ENCODE results near the gene PITRM1. TPM values are rescaled to one million over a fixed set of nuclear protein-coding genes. Genes with fewer than 3 reads are reported as not detected.

Gene PITRM1
- total RNA-seq, 1 donor from 2014 or later, result 80.4 TPM

DNA sequence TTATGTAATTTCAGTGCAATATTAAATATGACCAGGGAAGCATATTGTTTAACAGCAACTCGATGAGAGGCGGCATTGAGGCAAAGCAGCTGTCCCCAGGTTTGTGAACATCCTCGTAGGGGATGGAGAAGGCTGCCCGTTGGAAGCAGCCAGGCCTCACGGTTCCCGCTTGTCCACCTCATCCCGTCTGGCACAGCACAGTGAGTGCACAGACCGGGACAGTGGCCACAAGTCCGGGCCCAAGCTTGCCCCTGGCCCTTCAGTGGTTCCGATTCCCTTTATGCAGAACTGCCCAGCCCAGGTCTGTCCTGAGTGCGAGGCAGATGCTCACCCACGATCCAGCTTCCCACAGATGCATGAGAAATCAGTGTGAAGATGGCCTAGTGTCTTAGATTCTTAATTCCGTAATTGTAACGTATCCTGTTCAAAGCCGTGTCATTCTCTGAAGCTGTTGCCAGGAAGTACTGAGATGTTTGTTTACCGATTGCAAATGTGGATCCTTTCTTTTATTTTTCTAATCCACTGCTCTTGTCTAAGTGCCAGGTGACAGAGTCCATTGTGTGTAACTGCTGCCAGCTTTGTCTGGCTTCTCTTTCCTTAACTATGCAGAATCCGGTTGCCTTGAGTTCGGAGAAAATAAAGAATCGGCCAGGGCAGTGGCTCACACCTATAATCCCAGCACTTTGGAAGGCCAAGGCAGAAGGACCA lies 69.7 kb downstream of the PITRM1 start:
- Histone ChIP-seq H2AFZ (ENCODE audit: low read depth, low read length) (no peak overlapping the region), H3K4me3 (ENCODE audit: insufficient read depth, low read depth, low read length) (no peak overlapping the region), H3K36me3 (ENCODE audit: insufficient read depth, low read length) (peaks cover 46% of the 10 kb centered on the region), H3K79me2 (ENCODE audit: insufficient read depth, low read length) (peaks cover 69% of the 10 kb centered on the region), H3K4me2 (ENCODE audit: low read length) (peak overlapping the region; percentile 19), H3K9me3 (ENCODE audit: insufficient read depth, low read depth, low read length) (no peaks in the 10 kb centered on the region), H3K4me1 (ENCODE audit: insufficient read depth, low read length) (peaks cover 17% of the 10 kb centered on the region), H3K27ac (ENCODE audit: low read depth, low read length) (peak overlapping the region; percentile 67), H3K9ac (ENCODE audit: low read length) (peak overlapping the region; percentile 49), H4K20me1 (ENCODE audit: insufficient read depth, low read length) (no peaks in the 10 kb centered on the region), H3K27me3 (ENCODE audit: insufficient read depth, low read length) (no peaks in the 10 kb centered on the region)
- DNase-seq (ENCODE audit: low read depth), result peak; percentile 66
- Mint-ChIP-seq H3K27ac (ENCODE audit: unreplicated experiment) (no peak overlapping the region), H3K36me3 (ENCODE audit: low read depth, unreplicated experiment) (peaks cover 24% of the 10 kb centered on the region), H3K4me1 (ENCODE audit: low read depth, unreplicated experiment) (peaks cover 17% of the 10 kb centered on the region), H3K9me3 (ENCODE audit: unreplicated experiment) (no peaks in the 10 kb centered on the region), H3K27me3 (ENCODE audit: low read depth, unreplicated experiment) (no peaks in the 10 kb centered on the region), H3K4me3 (ENCODE audit: unreplicated experiment) (no peak overlapping the region)
- no peak for FAIRE-seq
- TF ChIP-seq, protein P1, sequence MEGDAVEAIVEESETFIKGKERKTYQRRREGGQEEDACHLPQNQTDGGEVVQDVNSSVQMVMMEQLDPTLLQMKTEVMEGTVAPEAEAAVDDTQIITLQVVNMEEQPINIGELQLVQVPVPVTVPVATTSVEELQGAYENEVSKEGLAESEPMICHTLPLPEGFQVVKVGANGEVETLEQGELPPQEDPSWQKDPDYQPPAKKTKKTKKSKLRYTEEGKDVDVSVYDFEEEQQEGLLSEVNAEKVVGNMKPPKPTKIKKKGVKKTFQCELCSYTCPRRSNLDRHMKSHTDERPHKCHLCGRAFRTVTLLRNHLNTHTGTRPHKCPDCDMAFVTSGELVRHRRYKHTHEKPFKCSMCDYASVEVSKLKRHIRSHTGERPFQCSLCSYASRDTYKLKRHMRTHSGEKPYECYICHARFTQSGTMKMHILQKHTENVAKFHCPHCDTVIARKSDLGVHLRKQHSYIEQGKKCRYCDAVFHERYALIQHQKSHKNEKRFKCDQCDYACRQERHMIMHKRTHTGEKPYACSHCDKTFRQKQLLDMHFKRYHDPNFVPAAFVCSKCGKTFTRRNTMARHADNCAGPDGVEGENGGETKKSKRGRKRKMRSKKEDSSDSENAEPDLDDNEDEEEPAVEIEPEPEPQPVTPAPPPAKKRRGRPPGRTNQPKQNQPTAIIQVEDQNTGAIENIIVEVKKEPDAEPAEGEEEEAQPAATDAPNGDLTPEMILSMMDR (IDR thresholded peaks at IDR 0.05; ENCODE audit: insufficient read depth, low read depth, low read length), result no peak
- no peak for TF ChIP-seq EZH2 (IDR thresholded peaks at IDR 0.05; ENCODE audit: insufficient read depth, low read length)

DNA sequence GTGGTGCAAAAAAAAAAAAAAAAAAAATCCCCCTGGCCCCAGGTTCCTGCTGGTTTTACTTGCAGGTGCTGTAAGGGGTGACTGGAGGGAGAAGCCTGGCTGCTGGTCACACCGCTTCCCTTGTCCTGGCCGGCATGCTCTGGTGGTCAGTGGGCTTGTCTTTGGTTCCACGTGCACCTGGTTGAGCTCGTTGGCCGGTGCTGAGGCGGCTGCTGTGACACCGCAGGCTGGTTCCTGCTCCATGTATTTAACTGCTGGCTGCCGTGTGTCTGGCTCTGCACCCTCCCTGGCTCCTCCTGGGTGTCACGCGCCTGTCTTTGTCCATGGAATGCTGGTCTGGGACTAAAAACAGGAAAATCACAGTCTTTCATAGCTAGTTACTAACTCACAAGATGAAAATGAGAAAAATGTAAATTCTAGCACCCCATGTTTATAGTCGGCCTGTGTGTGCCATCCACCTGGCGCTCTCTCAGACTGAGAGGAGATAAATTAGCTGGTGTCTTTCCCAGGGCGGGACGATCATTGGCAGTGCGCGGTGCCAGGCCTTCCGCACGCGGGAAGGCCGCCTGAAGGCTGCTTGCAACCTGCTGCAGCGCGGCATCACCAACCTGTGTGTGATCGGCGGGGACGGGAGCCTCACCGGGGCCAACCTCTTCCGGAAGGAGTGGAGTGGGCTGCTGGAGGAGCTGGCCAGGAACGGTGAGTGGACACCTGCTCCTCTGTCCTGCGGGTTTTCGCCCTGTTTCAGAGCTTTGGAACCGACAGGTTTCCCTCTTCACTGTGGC lies 71.5 kb downstream of the PITRM1 start:
- no peak overlapping the region for H3K27ac ChIP-seq (ENCODE audit: low read depth, low read length)

More for the DNA sequence above, 71.5 kb downstream of the PITRM1 start:
- DNase-seq (ENCODE audit: low read depth) (no peak), FAIRE-seq (no peak)
- no peaks in the 10 kb centered on the region for H3K27me3 ChIP-seq (ENCODE audit: insufficient read depth, low read length)
- peaks cover 46% of the 10 kb centered on the region for H3K36me3 ChIP-seq (ENCODE audit: insufficient read depth, low read length)
- no peaks in the 10 kb centered on the region for H3K9me3 ChIP-seq (ENCODE audit: insufficient read depth, low read depth, low read length)
- H2AFZ ChIP-seq (ENCODE audit: low read depth, low read length), result no peak overlapping the region
- H3K9ac ChIP-seq (ENCODE audit: low read length), result no peak overlapping the region
- no peaks in the 10 kb centered on the region for H4K20me1 ChIP-seq (ENCODE audit: insufficient read depth, low read length)
- H3K4me2 ChIP-seq (ENCODE audit: low read length), result no peak overlapping the region
- no peak overlapping the region for H3K4me3 Mint-ChIP-seq (ENCODE audit: unreplicated experiment)
- peaks cover 28% of the 10 kb centered on the region for H3K4me1 Mint-ChIP-seq (ENCODE audit: low read depth, unreplicated experiment)
- H3K79me2 ChIP-seq (ENCODE audit: insufficient read depth, low read length), result peaks cover 83% of the 10 kb centered on the region
- peak overlapping the region; percentile 30 for H3K27ac Mint-ChIP-seq (ENCODE audit: unreplicated experiment)
- no peak for TF ChIP-seq EZH2 (IDR thresholded peaks at IDR 0.05; ENCODE audit: insufficient read depth, low read length)
- TF ChIP-seq, protein P1 (IDR thresholded peaks at IDR 0.05; ENCODE audit: insufficient read depth, low read depth, low read length), result no peak
- H3K4me3 ChIP-seq (ENCODE audit: insufficient read depth, low read depth, low read length), result no peak overlapping the region
- H3K9me3 Mint-ChIP-seq (ENCODE audit: unreplicated experiment), result no peaks in the 10 kb centered on the region
- H3K27me3 Mint-ChIP-seq (ENCODE audit: low read depth, unreplicated experiment), result no peaks in the 10 kb centered on the region
- H3K4me1 ChIP-seq (ENCODE audit: insufficient read depth, low read length), result peaks cover 20% of the 10 kb centered on the region
- H3K36me3 Mint-ChIP-seq (ENCODE audit: low read depth, unreplicated experiment), result peaks cover 20% of the 10 kb centered on the region

All from astrocyte (in vitro differentiated cells and primary cell).